ENCODE results near the gene LY6G6F.

The LY6G6F gene, protein sequence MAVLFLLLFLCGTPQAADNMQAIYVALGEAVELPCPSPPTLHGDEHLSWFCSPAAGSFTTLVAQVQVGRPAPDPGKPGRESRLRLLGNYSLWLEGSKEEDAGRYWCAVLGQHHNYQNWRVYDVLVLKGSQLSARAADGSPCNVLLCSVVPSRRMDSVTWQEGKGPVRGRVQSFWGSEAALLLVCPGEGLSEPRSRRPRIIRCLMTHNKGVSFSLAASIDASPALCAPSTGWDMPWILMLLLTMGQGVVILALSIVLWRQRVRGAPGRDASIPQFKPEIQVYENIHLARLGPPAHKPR

DNA sequence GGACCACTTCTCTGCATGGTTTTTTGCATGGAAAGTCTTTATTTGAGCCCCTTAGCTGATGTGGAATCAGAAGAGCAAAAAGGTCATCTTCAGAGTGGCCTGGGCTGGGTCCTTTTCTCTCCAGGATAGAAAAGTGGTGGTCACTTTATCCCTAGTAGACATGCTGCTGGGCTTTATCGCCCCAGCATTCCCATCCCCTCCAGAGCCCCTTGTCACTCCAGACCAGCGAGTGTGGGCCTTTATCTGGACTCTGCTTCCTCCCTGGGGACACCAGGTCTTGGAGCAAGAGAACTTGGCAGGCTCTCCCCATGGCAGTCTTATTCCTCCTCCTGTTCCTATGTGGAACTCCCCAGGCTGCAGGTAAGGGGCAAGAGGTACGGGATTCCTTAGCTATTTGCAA is at the start of gene LY6G6F:
LY6G6F (plus strand) TSS at position 268 of the 400 bp plus-strand sequence; CDS start at position 309, 41 bp downstream.
- Histone ChIP-seq H3K4me3 (ENCODE audit: insufficient read depth, low read length, poor library complexity, severe bottlenecking) (no peak within 1 kb of the TSS), H2AFZ (ENCODE audit: low read depth, low read length, severe bottlenecking) (no peak within 1 kb of the TSS), H3K9ac (ENCODE audit: low read length) (no peak within 1 kb of the TSS), H3K4me2 (ENCODE audit: low read depth, low read length, poor library complexity, severe bottlenecking) (no peak within 1 kb of the TSS), H3F3A (ENCODE audit: insufficient read depth) (peaks cover 6% of the 10 kb centered on the region), H3K27ac (ENCODE audit: low read depth, low read length) (no peak within 1 kb of the TSS), H3K36me3 (ENCODE audit: low read length) (no peaks in the 10 kb centered on the region), H4K20me1 (ENCODE audit: low read depth, low read length) (no peaks in the 10 kb centered on the region), H3K27me3 (ENCODE audit: low read length) (no peaks in the 10 kb centered on the region), H3K9me2 (replicated peaks; ENCODE audit: insufficient read depth, low read length) (no peaks in the 10 kb centered on the region), H3K79me2 (ENCODE audit: insufficient read depth, low read length) (peaks cover 13% of the 10 kb centered on the region), H3K9me3 (ENCODE audit: insufficient read depth, low read length) (no peaks in the 10 kb centered on the region)
- TF ChIP-seq, protein P1, sequence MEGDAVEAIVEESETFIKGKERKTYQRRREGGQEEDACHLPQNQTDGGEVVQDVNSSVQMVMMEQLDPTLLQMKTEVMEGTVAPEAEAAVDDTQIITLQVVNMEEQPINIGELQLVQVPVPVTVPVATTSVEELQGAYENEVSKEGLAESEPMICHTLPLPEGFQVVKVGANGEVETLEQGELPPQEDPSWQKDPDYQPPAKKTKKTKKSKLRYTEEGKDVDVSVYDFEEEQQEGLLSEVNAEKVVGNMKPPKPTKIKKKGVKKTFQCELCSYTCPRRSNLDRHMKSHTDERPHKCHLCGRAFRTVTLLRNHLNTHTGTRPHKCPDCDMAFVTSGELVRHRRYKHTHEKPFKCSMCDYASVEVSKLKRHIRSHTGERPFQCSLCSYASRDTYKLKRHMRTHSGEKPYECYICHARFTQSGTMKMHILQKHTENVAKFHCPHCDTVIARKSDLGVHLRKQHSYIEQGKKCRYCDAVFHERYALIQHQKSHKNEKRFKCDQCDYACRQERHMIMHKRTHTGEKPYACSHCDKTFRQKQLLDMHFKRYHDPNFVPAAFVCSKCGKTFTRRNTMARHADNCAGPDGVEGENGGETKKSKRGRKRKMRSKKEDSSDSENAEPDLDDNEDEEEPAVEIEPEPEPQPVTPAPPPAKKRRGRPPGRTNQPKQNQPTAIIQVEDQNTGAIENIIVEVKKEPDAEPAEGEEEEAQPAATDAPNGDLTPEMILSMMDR (IDR thresholded peaks at IDR 0.05; ENCODE audit: insufficient read depth, low read length, poor library complexity, severe bottlenecking): no peak
- TF ChIP-seq EZH2phosphoT487 (conservative IDR thresholded peaks at IDR 0.05; ENCODE audit: low read length): no peak

DNA sequence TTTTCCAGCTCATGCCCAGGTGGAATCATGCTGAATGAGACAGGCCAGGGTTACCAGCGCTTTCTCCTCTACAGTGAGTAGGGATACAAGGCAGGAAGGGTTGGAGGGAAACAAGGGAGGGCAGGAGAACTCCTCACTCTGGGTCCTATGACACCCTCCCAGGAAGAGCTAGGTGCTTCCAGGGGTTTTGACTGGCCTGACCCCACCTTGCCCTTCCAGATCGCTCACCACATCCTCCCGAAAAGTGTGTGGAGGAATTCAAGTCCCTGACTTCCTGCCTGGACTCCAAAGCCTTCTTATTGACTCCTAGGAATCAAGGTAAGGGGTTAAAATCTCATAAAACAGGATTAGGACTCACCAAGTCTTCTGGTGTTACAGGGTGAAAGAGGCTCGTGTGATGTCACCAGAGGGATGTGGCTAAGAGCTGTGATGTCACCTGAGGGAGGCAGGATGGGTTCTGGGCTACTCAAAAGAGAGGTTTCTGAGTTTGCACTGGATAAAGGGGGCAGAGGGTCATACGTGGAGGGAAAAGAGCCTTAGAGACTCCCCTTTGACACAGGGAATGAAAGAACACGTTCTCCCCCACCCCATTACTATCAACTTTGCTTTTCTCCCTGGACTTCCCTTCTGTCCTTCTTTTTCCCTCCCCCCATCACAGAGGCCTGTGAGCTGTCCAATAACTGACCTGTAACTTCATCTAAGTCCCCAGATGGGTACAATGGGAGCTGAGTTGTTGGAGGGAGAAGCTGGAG is 49.1 kb upstream of the LY6G6F start:
- peak overlapping the region; percentile 75 for H3K4me2 ChIP-seq (ENCODE audit: low read depth, low read length, poor library complexity, severe bottlenecking)
- H3K36me3 ChIP-seq (ENCODE audit: low read length): no peaks in the 10 kb centered on the region
- H3K27ac ChIP-seq (ENCODE audit: low read depth, low read length): no peak overlapping the region
- H3K9ac ChIP-seq (ENCODE audit: low read length): 0 out of 2 replicates have a peak overlapping the region, but pooled peaks have one; percentile 76
- H2AFZ ChIP-seq (ENCODE audit: low read depth, low read length, severe bottlenecking): no peak overlapping the region
- no peaks in the 10 kb centered on the region for H4K20me1 ChIP-seq (ENCODE audit: low read depth, low read length)
- no peaks in the 10 kb centered on the region for H3K27me3 ChIP-seq (ENCODE audit: low read length)
- no peaks in the 10 kb centered on the region for H3K9me2 ChIP-seq (replicated peaks; ENCODE audit: insufficient read depth, low read length)
- H3F3A ChIP-seq (ENCODE audit: insufficient read depth): peaks cover 30% of the 10 kb centered on the region
- H3K79me2 ChIP-seq (ENCODE audit: insufficient read depth, low read length): peaks cover 38% of the 10 kb centered on the region
- TF ChIP-seq, protein P1 (IDR thresholded peaks at IDR 0.05; ENCODE audit: insufficient read depth, low read length, poor library complexity, severe bottlenecking): no peak
- no peak for TF ChIP-seq EZH2phosphoT487 (conservative IDR thresholded peaks at IDR 0.05; ENCODE audit: low read length)
- H3K4me3 ChIP-seq (ENCODE audit: insufficient read depth, low read length, poor library complexity, severe bottlenecking): no peak overlapping the region
- H3K9me3 ChIP-seq (ENCODE audit: insufficient read depth, low read length): no peaks in the 10 kb centered on the region

DNA sequence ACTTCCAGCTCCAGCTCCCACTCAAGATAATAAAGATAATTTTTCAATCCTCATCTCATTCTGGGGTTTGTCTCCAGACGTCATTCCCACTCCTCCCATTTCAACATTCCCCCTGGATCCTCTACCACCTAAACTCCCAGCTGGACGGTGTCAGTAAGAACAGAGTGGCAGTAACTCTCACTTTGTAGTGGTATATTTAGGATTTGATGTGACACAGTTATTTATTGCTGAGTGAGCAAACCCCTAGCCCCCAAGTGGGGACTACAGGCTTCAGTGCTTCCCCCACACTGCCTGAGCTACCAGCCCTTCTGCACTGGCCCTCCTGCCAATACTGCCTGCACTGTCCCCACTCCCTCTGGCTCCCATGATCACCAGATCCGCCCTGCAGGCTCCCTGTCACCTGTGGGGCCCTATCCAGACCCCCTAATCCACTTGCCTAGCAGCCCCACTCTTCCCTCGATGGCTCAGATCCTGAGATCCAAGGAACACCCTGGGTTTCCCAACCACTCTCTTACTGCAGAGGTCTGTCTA is 48.4 kb upstream of the LY6G6F start:
- Histone ChIP-seq H3K9me2 (replicated peaks; ENCODE audit: insufficient read depth, low read length) (no peaks in the 10 kb centered on the region), H3K27me3 (ENCODE audit: low read length) (no peaks in the 10 kb centered on the region), H3K9ac (ENCODE audit: low read length) (peak overlapping the region; percentile 76; the same call in 1 of the 2 replicates), H3K9me3 (ENCODE audit: insufficient read depth, low read length) (no peaks in the 10 kb centered on the region), H3K4me2 (ENCODE audit: low read depth, low read length, poor library complexity, severe bottlenecking) (peak overlapping the region; percentile 75), H3K27ac (ENCODE audit: low read depth, low read length) (no peak overlapping the region), H3K79me2 (ENCODE audit: insufficient read depth, low read length) (peaks cover 37% of the 10 kb centered on the region), H3K36me3 (ENCODE audit: low read length) (no peaks in the 10 kb centered on the region), H4K20me1 (ENCODE audit: low read depth, low read length) (no peaks in the 10 kb centered on the region), H2AFZ (ENCODE audit: low read depth, low read length, severe bottlenecking) (no peak overlapping the region), H3K4me3 (ENCODE audit: insufficient read depth, low read length, poor library complexity, severe bottlenecking) (no peak overlapping the region), H3F3A (ENCODE audit: insufficient read depth) (peaks cover 29% of the 10 kb centered on the region)
- TF ChIP-seq, protein P1 (IDR thresholded peaks at IDR 0.05; ENCODE audit: insufficient read depth, low read length, poor library complexity, severe bottlenecking): no peak
- TF ChIP-seq EZH2phosphoT487 (conservative IDR thresholded peaks at IDR 0.05; ENCODE audit: low read length): no peak
